Stimulated activated memory B cell treated with anti-CD40 and anti-IgM and Interleukin-4, amounts not matched to agents 10 μg/mL and 1 μg/mL and 100 μg/mL, for 72 hours (primary cell): ENCODE measurements around the gene TMEM218.

Experiments
- ATAC-seq: fragments of 150-1000 bp; cut with Tn5 transposase; 2 replicates; pipeline ENCODE4 v1.10.0; 2021
- H3K27ac Mint-ChIP-seq: one replicate; pipeline ENCODE4 v1.8.0; 2022; ENCODE audit warnings: mild to moderate bottlenecking, mixed read lengths
- H3K27me3 Mint-ChIP-seq: one replicate; pipeline ENCODE4 v1.8.0; 2022; ENCODE audit warnings: mixed read lengths
- H3K36me3 Mint-ChIP-seq: one replicate; pipeline ENCODE4 v1.8.0; 2022; ENCODE audit warnings: mixed read lengths
- H3K4me1 Mint-ChIP-seq: one replicate; pipeline ENCODE4 v1.8.0; 2022; ENCODE audit warnings: mixed read lengths
- H3K4me3 Mint-ChIP-seq: one replicate; pipeline ENCODE4 v1.8.0; 2022; ENCODE audit warnings: mild to moderate bottlenecking, moderate library complexity, mixed read lengths
- H3K9me3 Mint-ChIP-seq: one replicate; pipeline ENCODE4 v1.8.0; 2022; ENCODE audit warnings: mixed read lengths

The TMEM218 gene

DNA sequence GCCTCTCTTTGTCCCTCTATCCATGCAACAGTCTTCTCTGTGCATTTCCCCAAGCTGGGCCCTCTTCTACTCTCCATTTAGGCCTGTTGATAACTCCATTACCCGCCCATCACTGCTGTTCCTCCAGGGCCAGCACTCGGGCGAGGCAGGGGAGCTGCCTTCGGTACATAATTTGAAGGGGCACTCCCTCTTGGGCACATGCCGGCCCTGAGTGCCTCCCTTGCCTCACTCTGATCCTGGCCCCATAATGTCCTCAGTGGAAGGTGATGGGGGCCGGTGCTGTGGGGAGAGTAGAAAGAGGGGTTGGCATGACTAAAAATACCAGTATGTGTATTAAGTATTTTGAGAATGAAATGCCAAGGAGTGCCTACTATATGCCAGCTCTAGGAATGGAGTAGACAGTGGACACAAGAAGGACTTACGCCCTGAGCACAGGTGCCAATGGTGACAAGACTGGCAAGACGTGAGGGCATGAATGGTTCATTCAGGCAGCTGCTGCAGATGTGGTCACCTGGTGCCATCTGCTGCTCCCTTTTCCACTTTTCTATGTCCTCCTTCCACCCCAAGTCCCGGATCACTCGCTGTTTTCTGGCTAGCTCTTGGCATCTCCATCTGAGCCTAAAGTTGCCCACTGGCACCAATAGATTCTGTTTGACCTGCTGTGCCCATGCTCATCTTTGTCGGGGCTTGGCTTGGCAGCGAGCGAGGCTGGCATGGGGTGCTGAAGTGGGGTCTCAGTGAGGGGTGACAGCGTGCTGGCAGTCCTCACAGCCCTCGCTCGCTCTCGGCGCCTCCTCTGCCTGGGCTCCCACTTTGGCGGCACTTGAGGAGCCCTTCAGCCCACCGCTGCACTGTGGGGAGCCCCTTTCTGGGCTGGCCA is 22.6 kb downstream of the TMEM218 start:
- no peak overlapping the region for H3K27ac Mint-ChIP-seq
- ATAC-seq: no peak

DNA sequence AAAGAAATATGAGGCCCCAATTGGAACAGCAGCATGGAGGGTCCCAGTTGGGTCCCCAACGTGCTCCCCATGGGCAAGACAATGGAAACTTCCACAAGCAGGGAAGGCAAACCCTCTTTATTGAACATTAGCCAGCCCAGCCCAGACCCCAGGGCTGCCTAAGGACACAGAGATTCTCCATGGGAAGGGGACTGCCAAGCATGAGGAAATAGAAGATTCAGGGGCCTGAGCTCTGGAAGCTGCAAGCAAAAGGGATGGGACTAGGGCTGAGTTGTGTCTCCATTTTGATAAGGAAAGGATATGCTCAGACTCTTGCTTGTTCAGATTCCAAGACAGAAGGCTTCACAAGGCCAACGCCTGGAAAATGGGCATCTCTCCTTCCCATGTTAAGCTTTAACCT is 23.3 kb downstream of the TMEM218 start:
- H3K9me3 Mint-ChIP-seq: no peaks in the 10 kb centered on the region
- H3K4me3 Mint-ChIP-seq: no peak overlapping the region
- H3K36me3 Mint-ChIP-seq: peaks cover 48% of the 10 kb centered on the region
- peaks cover 16% of the 10 kb centered on the region for H3K4me1 Mint-ChIP-seq
- no peak overlapping the region for H3K27ac Mint-ChIP-seq
- ATAC-seq: no peak
- H3K27me3 Mint-ChIP-seq: no peaks in the 10 kb centered on the region

More for the DNA sequence above, 22.6 kb downstream of the TMEM218 start:
- no peaks in the 10 kb centered on the region for H3K27me3 Mint-ChIP-seq
- H3K4me1 Mint-ChIP-seq: peaks cover 16% of the 10 kb centered on the region
- no peak overlapping the region for H3K4me3 Mint-ChIP-seq
- no peaks in the 10 kb centered on the region for H3K9me3 Mint-ChIP-seq
- H3K36me3 Mint-ChIP-seq: peaks cover 41% of the 10 kb centered on the region

DNA sequence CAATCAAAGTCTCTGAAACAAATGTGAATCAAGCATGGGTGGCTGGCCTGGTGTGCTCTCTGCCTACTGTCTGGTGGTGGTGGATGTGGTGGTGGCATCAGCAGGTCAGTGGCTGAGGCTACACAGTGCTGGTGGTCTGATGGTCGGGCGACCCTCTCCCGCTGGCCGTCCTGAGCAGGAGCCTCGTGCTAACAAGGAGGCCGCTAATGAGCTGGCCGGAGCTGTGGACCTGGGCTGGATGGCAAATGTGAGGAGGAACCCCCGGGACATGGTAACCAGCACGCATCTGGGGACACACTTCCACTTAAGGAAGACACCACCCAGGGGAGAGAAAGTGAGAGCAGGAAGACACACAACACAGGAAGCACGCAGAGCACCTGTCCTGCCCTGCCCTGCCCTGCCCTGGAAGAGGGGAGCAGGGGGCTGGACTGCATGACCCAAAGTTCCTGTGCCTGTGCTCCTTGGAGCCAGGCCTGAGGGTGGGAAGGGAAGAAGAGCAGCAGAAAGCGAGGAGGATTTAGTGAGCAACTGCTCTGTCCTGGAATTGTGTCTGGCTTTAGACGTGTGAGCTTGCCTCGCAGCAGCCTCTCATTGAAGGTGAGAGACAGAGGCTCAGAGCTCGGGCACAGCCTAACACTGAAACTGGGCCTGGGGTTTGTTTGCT is 24.7 kb downstream of the TMEM218 start:
- Mint-ChIP-seq H3K27ac (peak overlapping the region; percentile 26), H3K4me1 (peaks cover 15% of the 10 kb centered on the region), H3K4me3 (no peak overlapping the region), H3K36me3 (peaks cover 53% of the 10 kb centered on the region), H3K27me3 (no peaks in the 10 kb centered on the region), H3K9me3 (no peaks in the 10 kb centered on the region)
- no peak for ATAC-seq

DNA sequence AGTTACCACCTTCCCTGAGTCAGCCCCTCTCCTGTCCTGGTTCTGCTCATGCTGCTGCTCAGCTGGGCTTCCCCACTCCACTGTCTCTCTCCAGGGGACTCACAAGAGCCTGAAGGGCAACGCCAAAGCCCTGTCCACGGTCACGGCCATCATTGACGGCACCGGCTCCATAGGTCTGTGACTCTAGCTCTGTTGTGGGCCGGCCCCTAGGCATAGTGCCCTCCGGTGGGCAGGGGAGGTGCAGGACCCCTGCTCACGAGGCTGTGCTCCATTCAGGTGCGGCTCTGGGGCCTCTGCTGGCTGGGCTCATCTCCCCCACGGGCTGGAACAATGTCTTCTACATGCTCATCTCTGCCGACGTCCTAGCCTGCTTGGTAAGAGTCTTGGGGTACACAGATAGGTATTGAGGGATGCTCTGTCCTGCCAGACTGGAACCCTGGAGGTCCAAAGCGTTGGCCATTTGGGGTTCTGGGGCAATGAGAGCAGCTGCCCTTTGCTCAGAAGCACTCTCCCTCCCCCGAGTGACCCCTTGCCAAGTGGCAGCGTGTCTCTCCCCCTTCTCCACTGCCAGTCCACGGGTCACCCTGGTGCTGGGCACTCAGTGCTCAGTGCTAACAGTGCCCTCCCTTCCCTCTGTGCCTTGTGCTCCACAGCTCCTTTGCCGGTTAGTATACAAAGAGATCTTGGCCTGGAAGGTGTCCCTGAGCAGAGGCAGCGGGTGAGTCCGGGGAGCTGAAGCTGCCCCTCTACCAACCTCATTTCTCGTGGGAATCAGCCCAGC is 25.9 kb downstream of the TMEM218 start:
- H3K27ac Mint-ChIP-seq: no peak overlapping the region
- H3K9me3 Mint-ChIP-seq: no peaks in the 10 kb centered on the region
- peaks cover 7% of the 10 kb centered on the region for H3K4me1 Mint-ChIP-seq
- H3K36me3 Mint-ChIP-seq: peaks cover 58% of the 10 kb centered on the region
- no peak overlapping the region for H3K4me3 Mint-ChIP-seq
- no peaks in the 10 kb centered on the region for H3K27me3 Mint-ChIP-seq
- ATAC-seq: no peak

DNA sequence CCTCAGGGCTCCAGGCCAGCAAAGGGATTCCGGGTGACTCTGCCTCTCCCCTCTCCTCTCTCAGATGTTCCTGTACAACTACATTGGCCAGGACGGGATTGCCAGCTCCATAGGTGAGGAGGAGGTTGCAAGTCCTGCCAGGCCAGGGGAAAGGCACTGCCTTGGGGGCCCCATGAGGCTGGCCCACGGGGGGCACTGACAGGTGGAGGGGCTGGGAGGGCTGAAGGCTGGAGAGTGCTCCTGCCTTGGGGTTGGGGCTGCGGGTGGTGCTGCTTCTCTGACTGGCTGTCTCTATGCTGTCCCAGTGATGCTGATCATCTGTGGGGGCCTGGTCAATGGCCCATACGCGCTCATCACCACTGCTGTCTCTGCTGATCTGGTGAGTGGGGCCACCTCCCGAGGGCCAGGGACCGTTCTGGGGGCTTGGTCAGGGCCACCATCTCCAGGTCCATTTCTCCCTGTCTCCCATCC is 26.6 kb downstream of the TMEM218 start:
- no peak overlapping the region for H3K27ac Mint-ChIP-seq
- H3K9me3 Mint-ChIP-seq: no peaks in the 10 kb centered on the region
- peaks cover 61% of the 10 kb centered on the region for H3K36me3 Mint-ChIP-seq
- no peak for ATAC-seq
- no peaks in the 10 kb centered on the region for H3K27me3 Mint-ChIP-seq
- peaks cover 7% of the 10 kb centered on the region for H3K4me1 Mint-ChIP-seq
- H3K4me3 Mint-ChIP-seq: no peak overlapping the region

DNA sequence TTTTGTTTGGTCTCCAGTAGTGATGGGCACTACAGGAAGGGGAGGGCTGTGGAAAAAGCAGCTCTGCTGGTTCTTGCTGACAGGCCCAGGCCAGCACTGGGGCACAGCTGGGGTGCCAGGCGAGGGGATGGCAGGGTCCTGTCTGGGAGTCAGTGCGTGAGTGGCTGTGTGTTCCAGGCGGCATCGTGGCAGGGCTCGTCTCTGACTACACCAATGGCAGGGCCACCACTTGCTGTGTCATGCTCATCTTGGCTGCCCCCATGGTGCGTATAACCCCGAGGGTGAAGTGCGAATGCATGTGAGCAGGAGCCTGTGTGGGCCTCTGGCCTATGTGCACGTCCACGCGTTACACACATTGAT is 27.4 kb downstream of the TMEM218 start:
- peaks cover 61% of the 10 kb centered on the region for H3K36me3 Mint-ChIP-seq
- H3K4me3 Mint-ChIP-seq: no peak overlapping the region
- peaks cover 7% of the 10 kb centered on the region for H3K4me1 Mint-ChIP-seq
- H3K9me3 Mint-ChIP-seq: no peaks in the 10 kb centered on the region
- no peak for ATAC-seq
- no peak overlapping the region for H3K27ac Mint-ChIP-seq
- no peaks in the 10 kb centered on the region for H3K27me3 Mint-ChIP-seq

DNA sequence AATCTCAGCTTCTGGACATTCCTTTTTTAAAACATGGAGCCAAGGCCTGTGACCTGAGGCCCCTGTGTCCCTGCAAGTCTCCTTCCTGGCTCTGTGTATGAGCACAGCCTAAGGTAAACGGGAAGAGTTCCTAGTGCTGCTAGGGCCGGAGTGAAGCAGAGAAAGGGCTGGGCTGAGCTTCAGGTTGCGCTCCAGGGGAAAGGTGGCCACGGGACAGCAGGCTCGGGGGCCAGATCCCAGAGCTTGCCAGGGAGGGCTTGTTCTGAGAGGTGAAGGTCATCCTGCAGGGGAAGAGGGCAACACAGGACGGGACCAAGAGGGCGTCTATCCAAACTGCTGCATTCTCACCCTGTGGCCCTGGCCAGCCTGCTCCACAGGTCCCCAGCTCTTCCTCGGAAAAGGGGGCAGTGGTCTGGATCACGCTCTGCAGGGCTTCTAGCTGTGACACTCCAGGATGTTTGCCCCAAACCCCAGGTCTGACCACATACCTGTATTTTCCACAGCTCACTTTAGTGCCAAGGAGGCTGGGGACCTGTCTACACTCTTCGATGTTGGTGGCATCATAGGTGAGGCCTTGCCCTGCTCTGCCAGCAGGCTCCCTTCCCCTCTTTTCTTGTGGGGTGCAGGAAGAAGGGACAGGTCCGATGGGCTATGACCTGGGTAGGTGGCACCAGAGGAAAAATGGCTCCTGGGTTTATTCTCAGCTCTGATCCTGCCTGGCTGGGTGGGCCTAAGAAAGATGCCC is 27.9 kb downstream of the TMEM218 start:
- H3K27me3 Mint-ChIP-seq: no peaks in the 10 kb centered on the region
- H3K4me1 Mint-ChIP-seq: peaks cover 7% of the 10 kb centered on the region
- no peak overlapping the region for H3K27ac Mint-ChIP-seq
- H3K36me3 Mint-ChIP-seq: peaks cover 62% of the 10 kb centered on the region
- H3K4me3 Mint-ChIP-seq: no peak overlapping the region
- no peaks in the 10 kb centered on the region for H3K9me3 Mint-ChIP-seq
- no peak for ATAC-seq

DNA sequence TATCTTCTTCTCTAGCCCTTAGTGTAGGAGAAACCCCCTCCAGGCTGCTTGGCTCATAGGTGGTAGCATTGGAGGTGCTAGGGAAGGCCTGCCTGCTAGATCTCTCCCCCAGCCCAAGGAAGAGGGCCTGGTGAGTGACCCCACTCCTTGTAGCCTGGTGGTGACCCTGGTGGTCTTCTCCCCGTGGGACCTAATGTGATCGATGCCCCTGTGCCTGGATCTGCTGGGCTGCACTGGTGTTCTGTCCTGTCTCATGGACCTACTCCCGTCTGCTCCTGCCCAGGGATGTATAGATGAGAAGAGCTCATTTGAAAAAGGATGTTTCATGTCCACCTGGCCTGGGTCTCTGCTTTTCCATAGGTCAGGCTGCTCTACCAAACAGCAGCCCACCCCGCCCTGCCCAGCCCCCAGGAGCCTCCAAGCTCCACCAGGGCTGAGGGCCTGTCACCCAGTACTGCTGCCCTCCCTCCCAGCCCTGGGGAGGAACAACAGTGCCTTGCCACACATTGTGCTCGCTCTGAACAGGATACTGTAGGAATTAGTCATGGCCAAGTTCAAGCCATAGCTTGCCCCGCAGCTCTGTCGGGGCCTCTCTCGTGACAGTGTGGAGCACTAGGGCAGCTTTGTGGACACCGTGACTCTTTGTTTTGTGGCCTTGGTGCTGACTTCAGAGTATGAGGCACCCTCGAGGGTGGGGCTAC is 28.7 kb downstream of the TMEM218 start:
- H3K27me3 Mint-ChIP-seq: no peaks in the 10 kb centered on the region
- H3K9me3 Mint-ChIP-seq: no peaks in the 10 kb centered on the region
- ATAC-seq: no peak
- H3K27ac Mint-ChIP-seq: no peak overlapping the region
- H3K36me3 Mint-ChIP-seq: peaks cover 62% of the 10 kb centered on the region
- peaks cover 7% of the 10 kb centered on the region for H3K4me1 Mint-ChIP-seq
- H3K4me3 Mint-ChIP-seq: no peak overlapping the region

DNA sequence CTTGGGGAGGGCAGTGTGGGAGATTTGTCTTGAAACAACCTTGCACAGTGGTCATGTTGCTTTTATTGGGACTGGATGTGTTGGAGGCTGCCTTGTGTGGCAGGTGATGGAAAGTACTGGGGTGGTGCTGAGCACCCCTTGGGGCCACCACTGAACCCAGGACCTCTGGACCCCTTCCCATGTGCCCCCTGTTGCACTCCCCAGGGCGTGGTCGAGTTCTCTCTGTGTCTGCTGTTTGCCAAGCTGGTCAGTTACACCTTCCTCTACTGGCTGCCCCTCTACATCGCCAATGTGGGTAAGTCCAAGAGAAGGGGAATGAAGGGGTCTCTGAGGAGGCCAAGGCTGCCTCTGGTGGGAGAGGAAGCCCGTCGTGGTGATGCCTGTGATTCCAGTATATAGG is 29.4 kb downstream of the TMEM218 start:
- H3K4me3 Mint-ChIP-seq: no peak overlapping the region
- no peak overlapping the region for H3K27ac Mint-ChIP-seq

DNA sequence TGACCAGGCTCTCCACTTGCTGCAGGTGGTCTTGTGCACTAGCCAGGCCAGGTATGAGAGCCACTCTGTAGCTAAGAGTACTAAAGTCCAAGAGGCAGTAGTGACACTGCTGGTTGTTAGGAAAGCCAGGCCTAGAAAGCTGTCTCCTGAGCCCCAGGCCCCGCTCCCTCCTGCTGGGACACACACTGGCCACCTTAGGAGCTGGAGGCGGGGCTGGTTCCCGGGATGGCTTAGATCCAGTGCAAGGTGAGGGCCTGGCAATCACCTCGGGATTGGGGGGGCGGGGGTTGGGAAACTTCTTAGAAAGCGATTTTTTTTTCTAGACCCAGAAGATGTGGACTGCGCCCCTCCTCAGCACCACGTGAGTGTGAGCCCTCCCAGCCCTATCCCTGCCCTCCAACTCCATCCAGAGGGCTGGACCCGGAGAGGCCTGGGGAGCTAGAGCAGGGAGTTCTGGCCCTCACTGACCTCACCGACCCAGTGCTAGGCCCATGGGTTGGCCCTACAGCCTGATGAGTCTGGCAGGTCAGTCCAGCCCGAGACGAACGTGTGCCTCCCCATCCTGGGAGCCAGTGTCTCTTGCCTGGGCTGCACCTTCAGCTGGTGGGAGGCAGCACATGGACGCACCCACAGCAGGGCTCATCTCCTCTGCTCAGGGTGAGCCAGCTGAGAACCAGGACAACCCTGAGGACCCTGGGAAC is 30.2 kb downstream of the TMEM218 start:
- no peak for ATAC-seq
- Mint-ChIP-seq H3K4me3 (no peak overlapping the region), H3K9me3 (no peaks in the 10 kb centered on the region), H3K27ac (no peak overlapping the region), H3K4me1 (peaks cover 1% of the 10 kb centered on the region), H3K36me3 (peaks cover 54% of the 10 kb centered on the region), H3K27me3 (no peaks in the 10 kb centered on the region)

More for the DNA sequence above, 29.4 kb downstream of the TMEM218 start:
- no peak for ATAC-seq
- Mint-ChIP-seq H3K4me1 (peaks cover 6% of the 10 kb centered on the region), H3K36me3 (peaks cover 62% of the 10 kb centered on the region), H3K9me3 (no peaks in the 10 kb centered on the region), H3K27me3 (no peaks in the 10 kb centered on the region)

DNA sequence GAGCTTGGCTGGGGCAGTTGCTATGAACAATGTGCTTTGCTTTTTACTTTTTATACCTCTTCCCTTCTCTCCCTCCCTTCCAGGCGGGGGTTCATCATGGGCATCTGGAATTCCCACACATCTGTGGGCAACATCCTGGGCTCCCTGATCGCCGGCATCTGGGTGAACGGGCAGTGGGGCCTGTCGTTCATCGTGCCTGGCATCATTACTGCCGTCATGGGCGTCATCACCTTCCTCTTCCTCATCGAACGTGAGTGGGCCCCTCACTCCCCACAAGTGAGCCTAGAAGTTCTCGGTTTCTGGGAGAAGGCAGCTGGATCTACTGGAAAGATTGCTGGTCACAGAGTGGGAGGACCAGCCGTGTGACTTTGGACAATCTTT is 30.9 kb downstream of the TMEM218 start:
- Mint-ChIP-seq H3K36me3 (peaks cover 47% of the 10 kb centered on the region), H3K27ac (no peak overlapping the region), H3K27me3 (no peaks in the 10 kb centered on the region), H3K9me3 (no peaks in the 10 kb centered on the region), H3K4me1 (peaks cover 7% of the 10 kb centered on the region), H3K4me3 (no peak overlapping the region)
- ATAC-seq: no peak

DNA sequence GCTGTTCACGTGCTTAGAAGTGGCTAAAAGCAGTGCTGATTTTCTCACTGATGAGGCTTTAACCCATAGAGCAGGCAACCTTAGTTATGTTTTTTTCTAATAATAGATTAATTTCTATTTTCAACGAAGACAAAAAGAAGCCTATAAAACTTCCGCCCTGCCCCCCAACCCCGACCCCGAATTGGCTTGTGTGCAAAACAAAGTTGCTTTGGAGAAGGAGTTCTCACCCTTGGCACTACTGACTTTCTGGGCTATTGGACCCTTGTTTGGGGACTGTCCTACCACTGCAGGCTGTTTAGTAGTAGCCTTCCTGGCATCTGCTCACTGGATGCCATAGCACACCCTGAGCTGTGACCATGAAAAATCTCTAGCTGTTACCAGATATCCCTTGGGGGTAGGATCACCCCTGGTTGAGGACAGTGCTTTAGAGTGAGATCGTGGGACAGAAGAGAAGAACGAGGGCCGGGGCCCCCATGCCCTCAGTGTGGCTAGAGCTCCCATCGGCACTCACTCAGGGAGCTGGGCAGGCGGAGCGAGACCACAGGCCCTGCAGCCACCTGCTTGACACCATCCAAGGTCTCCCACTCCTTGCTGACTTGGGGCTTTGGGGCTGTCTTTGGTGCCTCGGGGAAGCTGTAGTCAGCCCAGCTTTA is 31.4 kb downstream of the TMEM218 start:
- ATAC-seq: no peak
- peaks cover 7% of the 10 kb centered on the region for H3K4me1 Mint-ChIP-seq
- no peak overlapping the region for H3K4me3 Mint-ChIP-seq
- H3K9me3 Mint-ChIP-seq: no peaks in the 10 kb centered on the region
- H3K27me3 Mint-ChIP-seq: no peaks in the 10 kb centered on the region
- peaks cover 41% of the 10 kb centered on the region for H3K36me3 Mint-ChIP-seq
- H3K27ac Mint-ChIP-seq: no peak overlapping the region

DNA sequence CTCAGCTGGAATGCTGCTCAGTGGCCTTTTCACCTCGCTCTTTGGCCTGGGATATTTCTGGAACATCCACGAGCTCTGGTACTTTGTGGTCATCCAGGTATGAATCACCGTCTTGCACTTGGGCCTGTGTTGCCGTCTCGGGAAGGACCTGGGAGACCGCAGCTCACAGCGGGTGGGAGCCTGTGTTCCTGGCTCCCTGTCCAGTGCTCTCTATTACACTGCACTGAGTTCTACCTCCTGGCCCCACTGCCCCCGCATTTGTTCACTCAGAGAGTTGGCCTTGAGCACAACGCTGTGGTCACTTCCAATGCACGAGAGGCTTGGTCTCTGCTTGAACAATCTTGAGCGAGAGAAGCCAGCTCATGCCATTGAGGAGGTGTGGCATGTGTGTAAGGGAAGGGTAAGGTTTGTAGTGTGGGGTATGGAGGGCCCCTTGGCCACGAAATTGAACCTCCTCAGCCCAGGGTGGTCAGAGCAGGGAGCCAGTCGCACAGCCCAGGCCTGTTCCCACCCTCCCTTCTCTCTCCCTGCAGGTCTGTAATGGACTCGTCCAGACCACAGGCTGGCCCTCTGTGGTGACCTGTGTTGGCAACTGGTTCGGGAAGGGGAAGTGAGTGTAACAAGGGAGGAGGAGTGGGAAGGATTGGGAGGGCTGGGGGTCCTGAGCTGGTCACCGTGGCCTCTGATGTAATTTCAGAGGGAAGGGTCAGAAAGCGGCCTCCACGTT is 32.1 kb downstream of the TMEM218 start:
- peaks cover under 1% of the 10 kb centered on the region for H3K9me3 Mint-ChIP-seq

More for the DNA sequence above, 32.1 kb downstream of the TMEM218 start:
- H3K27me3 Mint-ChIP-seq: no peaks in the 10 kb centered on the region
- peaks cover 39% of the 10 kb centered on the region for H3K36me3 Mint-ChIP-seq
- H3K4me1 Mint-ChIP-seq: peaks cover 9% of the 10 kb centered on the region
- no peak for ATAC-seq
- no peak overlapping the region for H3K4me3 Mint-ChIP-seq
- H3K27ac Mint-ChIP-seq: no peak overlapping the region
